GM23338 (cell line): ENCODE data around the gene TRIM23. TPM values are rescaled to one million over a fixed set of nuclear protein-coding genes. Genes with fewer than 3 reads are reported as not detected.

Experiments used
- ATAC-seq: fragments of 200-7000 bp; cut with Tn5 transposase; 3 replicates; pipeline ENCODE4 v1.9.1; 2020
- DNase-seq: peaks from one replicate; pipeline ENCODE4 v3.0.0-alpha.2; 2015; ENCODE audit warnings: low spot score
- H2AFZ ChIP-seq: fragments of 200-600 bp; sonication (generic); 2 replicates; pipeline ENCODE4 v1.8.0; 2016; ENCODE audit warnings: antibody characterized with exemption, mild to moderate bottlenecking, moderate library complexity
- H3F3A ChIP-seq: fragments of 200-600 bp; sonication (generic); replicated peaks from 2 replicates; pipeline ENCODE4 v1.8.0; 2017; ENCODE audit warnings: antibody characterized with exemption, mixed run types, low read depth
- H3K27ac ChIP-seq: fragments of 200-600 bp; sonication (generic); 2 replicates; pipeline ENCODE4 v1.6.1; 2016; ENCODE audit warnings: low read depth
- H3K27me3 ChIP-seq: fragments of 200-600 bp; sonication (generic); 2 replicates; pipeline ENCODE4 v1.8.0; 2016; ENCODE audit warnings: mild to moderate bottlenecking, mixed run types, moderate library complexity; ENCODE audit not compliant: insufficient read depth
- H3K36me3 ChIP-seq: fragments of 200-600 bp; sonication (generic); 2 replicates; pipeline ENCODE4 v1.8.0; 2016; ENCODE audit warnings: mild to moderate bottlenecking; ENCODE audit not compliant: insufficient read depth
- H3K4me1 ChIP-seq: fragments of 200-600 bp; sonication (generic); 2 replicates; pipeline ENCODE4 v1.8.0; 2016; ENCODE audit warnings: mild to moderate bottlenecking, moderate library complexity; ENCODE audit not compliant: insufficient read depth
- H3K4me2 ChIP-seq: fragments of 200-600 bp; sonication (generic); 2 replicates; pipeline ENCODE4 v1.7.1; 2017; ENCODE audit warnings: mixed run types
- H3K4me3 ChIP-seq: fragments of 200-600 bp; sonication (generic); 2 replicates; pipeline ENCODE4 v1.6.1; 2016; ENCODE audit warnings: mixed run types
- H3K79me2 ChIP-seq: fragments of 200-600 bp; sonication (generic); replicated peaks from 2 replicates; pipeline ENCODE4 v1.8.0; 2017; ENCODE audit warnings: mild to moderate bottlenecking; ENCODE audit not compliant: insufficient read depth
- H3K9me2 ChIP-seq: fragments of 200-600 bp; sonication (generic); 2 replicates; pipeline ENCODE4 v1.8.0; 2017; ENCODE audit not compliant: insufficient read depth
- H4K20me1 ChIP-seq: fragments of 200-600 bp; sonication (generic); replicated peaks from 2 replicates; pipeline ENCODE4 v1.8.0; 2017; ENCODE audit warnings: mild to moderate bottlenecking; ENCODE audit not compliant: insufficient read depth
- H3K27ac Mint-ChIP-seq: 2 replicates; pipeline ENCODE4 v1.8.0; 2020; ENCODE audit warnings: inconsistent platforms, mild to moderate bottlenecking, moderate library complexity, mixed read lengths
- H3K27me3 Mint-ChIP-seq: 3 replicates; pipeline ENCODE4 v1.8.0; 2022; ENCODE audit warnings: low read depth, mild to moderate bottlenecking, moderate library complexity, mixed read lengths, inconsistent platforms; ENCODE audit not compliant: insufficient read depth, poor library complexity
- H3K36me3 Mint-ChIP-seq: 3 replicates; pipeline ENCODE4 v1.8.0; 2021; ENCODE audit warnings: low read depth, mild to moderate bottlenecking, inconsistent platforms, moderate library complexity, mixed read lengths
- H3K4me1 Mint-ChIP-seq: 3 replicates; pipeline ENCODE4 v1.8.0; 2020; ENCODE audit warnings: mild to moderate bottlenecking, inconsistent platforms, mixed read lengths
- H3K4me3 Mint-ChIP-seq: 3 replicates; pipeline ENCODE4 v1.8.0; 2021; ENCODE audit warnings: moderate library complexity, mild to moderate bottlenecking, inconsistent platforms, mixed read lengths
- H3K9me3 Mint-ChIP-seq: 3 replicates; pipeline ENCODE4 v1.8.0; 2020; ENCODE audit warnings: moderate library complexity, mild to moderate bottlenecking, inconsistent platforms, mixed read lengths
- EZH2 ChIP-seq: fragments of 200-600 bp; sonication (generic); IDR thresholded peaks from one replicate; pipeline ENCODE4 v1.8.0; 2017; ENCODE audit warnings: antibody characterized with exemption, mild to moderate bottlenecking, low read depth; ENCODE audit not compliant: unreplicated experiment
- EZH2phosphoT487 ChIP-seq: fragments of 200-600 bp; sonication (generic); IDR thresholded peaks from one replicate; pipeline ENCODE4 v1.8.1; 2018; ENCODE audit warnings: antibody characterized with exemption; ENCODE audit not compliant: unreplicated experiment
- JUNB ChIP-seq: IDR thresholded peaks from one replicate; pipeline ENCODE4 v1.6.1; 2016; ENCODE audit warnings: antibody characterized with exemption; ENCODE audit not compliant: unreplicated experiment
- ZNF114 ChIP-seq: fragments of 250-450 bp; sonication (Bioruptor Pico); IDR thresholded peaks from 2 replicates; pipeline ENCODE4 v1.5.0; 2020; ENCODE audit warnings: mild to moderate bottlenecking, moderate library complexity
- ZNF462 ChIP-seq: fragments of 250-450 bp; sonication (Bioruptor Pico); IDR thresholded peaks from 2 replicates; pipeline ENCODE4 v1.5.0; 2020; ENCODE audit warnings: mild to moderate bottlenecking, moderate library complexity
- polyA plus RNA-seq: library from polyadenylated mRNA; unstranded; fragments of >200 nt; fragmentation: Nextera tagmentation; extraction: Ambion mirVana; gene quantifications from 2 replicates; pipeline ENCODE4 v1.2.1, GENCODE V29; 2016
- total RNA-seq: library from RNA; depleted of rRNA; stranded (reverse); fragments of >200 nt; shearing (Covaris generic); gene quantifications from 2 replicates; pipeline ENCODE4 v1.2.3, GENCODE V29; 2014

The TRIM23 gene
- total and polyA plus RNA-seq, 2 experiments from 2014 or later = 5.4 to 10.4 TPM

DNA sequence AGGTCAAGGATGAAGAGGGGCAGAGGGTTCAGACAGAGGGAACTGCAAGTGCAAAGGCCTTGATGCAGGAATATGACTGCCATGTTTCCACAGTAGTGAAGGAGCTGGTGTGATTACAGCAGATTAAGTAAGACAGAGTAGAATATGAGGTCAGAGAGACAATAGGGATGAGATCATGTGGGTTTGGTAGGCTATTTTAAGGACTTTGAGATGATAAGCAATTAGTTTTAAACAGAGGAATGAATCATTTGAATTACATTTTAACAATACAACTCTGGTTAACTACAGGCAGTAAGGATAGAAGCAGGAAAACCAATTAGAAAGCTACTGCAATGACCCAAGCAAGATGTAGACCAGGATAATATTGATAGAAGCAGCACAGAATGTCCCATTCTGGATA, 68.8 kb downstream of the TRIM23 start:
- Histone ChIP-seq H4K20me1 (0 out of 2 replicates have a peak, but pooled peaks cover 4% of the 10 kb centered on the region), H3K4me1 (no peaks in the 10 kb centered on the region), H2AFZ (no peak overlapping the region), H3K27ac (no peak overlapping the region), H3K27me3 (no peaks in the 10 kb centered on the region), H3F3A (no peaks in the 10 kb centered on the region), H3K4me2 (no peak overlapping the region), H3K4me3 (no peak overlapping the region), H3K36me3 (peaks cover 13% of the 10 kb centered on the region; the same call in 1 of the 2 replicates), H3K79me2 (peaks cover 10% of the 10 kb centered on the region; the same call in 1 of the 2 replicates), H3K9me2 (no peaks in the 10 kb centered on the region)
- Mint-ChIP-seq H3K9me3 (no peaks in the 10 kb centered on the region), H3K4me3 (no peak overlapping the region), H3K27me3 (no peaks in the 10 kb centered on the region), H3K36me3 (peaks cover 38% of the 10 kb centered on the region; the same call in 2 of the 3 replicates), H3K4me1 (no peaks in the 10 kb centered on the region), H3K27ac (no peak overlapping the region)
- TF ChIP-seq EZH2phosphoT487 (no peak), ZNF462 (CRISPR knock-in tag) (no peak), JUNB (no peak), EZH2 (no peak)
- DNase-seq = no peak
- ATAC-seq = no peak

DNA sequence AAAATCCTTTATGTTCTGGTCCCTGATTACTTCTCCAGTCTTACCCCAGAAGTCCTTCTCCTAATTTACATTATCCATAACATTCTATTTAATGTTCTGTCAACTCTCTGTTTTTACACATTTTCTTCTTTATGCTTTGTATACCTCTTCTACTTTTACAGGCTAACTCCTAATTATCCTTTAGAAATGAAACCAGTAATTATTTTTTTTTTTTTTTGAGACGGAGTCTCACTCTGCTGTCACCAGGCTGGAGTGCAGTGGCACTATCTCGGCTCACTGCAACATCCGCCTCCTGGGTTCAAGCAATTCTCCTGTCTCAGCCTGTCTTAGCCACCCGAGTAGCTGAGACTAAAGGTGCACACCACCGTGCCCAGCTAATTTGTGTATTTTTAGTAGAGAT, 70.2 kb downstream of the TRIM23 start:
- H3K9me2 ChIP-seq = no peaks in the 10 kb centered on the region
- peaks cover 6% of the 10 kb centered on the region; the same call in 1 of the 2 replicates for H3K79me2 ChIP-seq
- Mint-ChIP-seq H3K9me3 (no peaks in the 10 kb centered on the region), H3K27ac (no peak overlapping the region), H3K27me3 (no peaks in the 10 kb centered on the region), H3K36me3 (peaks cover 41% of the 10 kb centered on the region), H3K4me1 (no peaks in the 10 kb centered on the region), H3K4me3 (no peak overlapping the region)
- no peak for TF ChIP-seq ZNF114 (CRISPR knock-in tag)
- no peaks in the 10 kb centered on the region for H3F3A ChIP-seq
- 0 out of 2 replicates have a peak, but pooled peaks cover 4% of the 10 kb centered on the region for H4K20me1 ChIP-seq
- no peak overlapping the region for H3K27ac ChIP-seq
- H3K4me2 ChIP-seq = no peak overlapping the region
- ATAC-seq = no peak
- H3K4me3 ChIP-seq = no peak overlapping the region
- peaks cover 19% of the 10 kb centered on the region; the same call in 1 of the 2 replicates for H3K36me3 ChIP-seq
- H3K4me1 ChIP-seq = no peaks in the 10 kb centered on the region
- H3K27me3 ChIP-seq = no peaks in the 10 kb centered on the region
- no peak overlapping the region for H2AFZ ChIP-seq
- DNase-seq = no peak
